Measurements from ENCODE around the gene CCL27.

GRCh38 chr9:34686732-34687131 is 24.3 kb upstream of the CCL27 start:
- no peak for TF ChIP-seq CTCF (IDR thresholded peaks at IDR 0.05)
- no peak for TF ChIP-seq TCF7L2 (IDR thresholded peaks at IDR 0.05; ENCODE audit: low read depth, low read length)
- TF ChIP-seq, protein P1, sequence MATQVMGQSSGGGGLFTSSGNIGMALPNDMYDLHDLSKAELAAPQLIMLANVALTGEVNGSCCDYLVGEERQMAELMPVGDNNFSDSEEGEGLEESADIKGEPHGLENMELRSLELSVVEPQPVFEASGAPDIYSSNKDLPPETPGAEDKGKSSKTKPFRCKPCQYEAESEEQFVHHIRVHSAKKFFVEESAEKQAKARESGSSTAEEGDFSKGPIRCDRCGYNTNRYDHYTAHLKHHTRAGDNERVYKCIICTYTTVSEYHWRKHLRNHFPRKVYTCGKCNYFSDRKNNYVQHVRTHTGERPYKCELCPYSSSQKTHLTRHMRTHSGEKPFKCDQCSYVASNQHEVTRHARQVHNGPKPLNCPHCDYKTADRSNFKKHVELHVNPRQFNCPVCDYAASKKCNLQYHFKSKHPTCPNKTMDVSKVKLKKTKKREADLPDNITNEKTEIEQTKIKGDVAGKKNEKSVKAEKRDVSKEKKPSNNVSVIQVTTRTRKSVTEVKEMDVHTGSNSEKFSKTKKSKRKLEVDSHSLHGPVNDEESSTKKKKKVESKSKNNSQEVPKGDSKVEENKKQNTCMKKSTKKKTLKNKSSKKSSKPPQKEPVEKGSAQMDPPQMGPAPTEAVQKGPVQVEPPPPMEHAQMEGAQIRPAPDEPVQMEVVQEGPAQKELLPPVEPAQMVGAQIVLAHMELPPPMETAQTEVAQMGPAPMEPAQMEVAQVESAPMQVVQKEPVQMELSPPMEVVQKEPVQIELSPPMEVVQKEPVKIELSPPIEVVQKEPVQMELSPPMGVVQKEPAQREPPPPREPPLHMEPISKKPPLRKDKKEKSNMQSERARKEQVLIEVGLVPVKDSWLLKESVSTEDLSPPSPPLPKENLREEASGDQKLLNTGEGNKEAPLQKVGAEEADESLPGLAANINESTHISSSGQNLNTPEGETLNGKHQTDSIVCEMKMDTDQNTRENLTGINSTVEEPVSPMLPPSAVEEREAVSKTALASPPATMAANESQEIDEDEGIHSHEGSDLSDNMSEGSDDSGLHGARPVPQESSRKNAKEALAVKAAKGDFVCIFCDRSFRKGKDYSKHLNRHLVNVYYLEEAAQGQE (IDR thresholded peaks at IDR 0.05; ENCODE audit: insufficient read depth in 1 of 2, low read depth in 2 of 2, low read length in 1 of 2) = no peak

Data from Panc1 (cell line).